H9 (cell line): ENCODE results near the gene TDRD7. TPM values are rescaled to one million over a fixed set of nuclear protein-coding genes. Genes with fewer than 3 reads are reported as not detected.

Experiments
- DNase-seq: peaks from one replicate; pipeline ENCODE4 v3.0.0-alpha.2; 2017
- H2AFZ ChIP-seq: one replicate; pipeline ENCODE4 v1.6.1; 2013; ENCODE audit warnings: mild to moderate bottlenecking, low read length, control low read depth, moderate library complexity
- H2AK5ac ChIP-seq: 2 replicates; pipeline ENCODE4 v1.6.1; 2013; ENCODE audit warnings: low read length, control low read depth, mixed read lengths; ENCODE audit not compliant: insufficient read length
- H2BK120ac ChIP-seq: one replicate; pipeline ENCODE4 v1.6.1; 2013; ENCODE audit warnings: low read depth, mild to moderate bottlenecking, low read length, control low read depth, inconsistent platforms; ENCODE audit not compliant: poor library complexity, severe bottlenecking
- H2BK12ac ChIP-seq: 2 replicates; pipeline ENCODE4 v1.6.1; 2013; ENCODE audit warnings: low read length, control low read depth, mixed read lengths, low read depth; ENCODE audit not compliant: insufficient read length
- H2BK15ac ChIP-seq: 2 replicates; pipeline ENCODE4 v1.6.1; 2013; ENCODE audit warnings: low read depth, low read length, control low read depth
- H2BK20ac ChIP-seq: one replicate; pipeline ENCODE4 v1.6.1; 2013; ENCODE audit warnings: low read depth, mild to moderate bottlenecking, low read length, control low read depth, inconsistent platforms; ENCODE audit not compliant: poor library complexity, severe bottlenecking
- H2BK5ac ChIP-seq: 2 replicates; pipeline ENCODE4 v1.6.1; 2013; ENCODE audit warnings: low read length, control low read depth, mixed read lengths; ENCODE audit not compliant: insufficient read length
- H3K14ac ChIP-seq: 2 replicates; pipeline ENCODE4 v1.6.1; 2013; ENCODE audit warnings: low read length, control low read depth; ENCODE audit not compliant: insufficient read depth
- H3K18ac ChIP-seq: 2 replicates; pipeline ENCODE4 v1.6.1; 2013; ENCODE audit warnings: low read depth, mild to moderate bottlenecking, mixed read lengths, low read length, control low read depth; ENCODE audit not compliant: insufficient read length
- H3K23ac ChIP-seq: 2 replicates; pipeline ENCODE4 v1.6.1; 2013; ENCODE audit warnings: low read length, control low read depth, mixed read lengths, low read depth; ENCODE audit not compliant: insufficient read length
- H3K23me2 ChIP-seq: 2 replicates; pipeline ENCODE4 v1.6.1; 2013; ENCODE audit warnings: low read depth, mild to moderate bottlenecking, mixed read lengths, low read length, control low read depth; ENCODE audit not compliant: insufficient read length, poor library complexity, severe bottlenecking
- H3K27ac ChIP-seq: 2 replicates; pipeline ENCODE4 v1.5.1; 2013; ENCODE audit warnings: low read length, control low read depth, mixed read lengths, low read depth; ENCODE audit not compliant: insufficient read length
- H3K27me3 ChIP-seq: 2 replicates; pipeline ENCODE4 v1.6.1; 2013; ENCODE audit warnings: low read length, control low read depth, inconsistent platforms; ENCODE audit not compliant: insufficient read depth
- H3K4ac ChIP-seq: 2 replicates; pipeline ENCODE4 v1.6.1; 2013; ENCODE audit warnings: low read depth, mild to moderate bottlenecking, control low read depth, inconsistent platforms, low read length, moderate library complexity
- H3K4me1 ChIP-seq: 2 replicates; pipeline ENCODE4 v1.6.1; 2013; ENCODE audit warnings: low read length, control low read depth, inconsistent platforms; ENCODE audit not compliant: insufficient read depth
- H3K4me2 ChIP-seq: 2 replicates; pipeline ENCODE4 v1.6.1; 2013; ENCODE audit warnings: low read length, control low read depth, mixed read lengths; ENCODE audit not compliant: insufficient read length, insufficient read depth
- H3K56ac ChIP-seq: 2 replicates; pipeline ENCODE4 v1.6.1; 2013; ENCODE audit warnings: low read depth, mild to moderate bottlenecking, mixed read lengths, low read length, control low read depth; ENCODE audit not compliant: insufficient read length
- H3K79me1 ChIP-seq: 2 replicates; pipeline ENCODE4 v1.6.1; 2013; ENCODE audit warnings: low read depth, mild to moderate bottlenecking, moderate library complexity, low read length, control low read depth, inconsistent platforms; ENCODE audit not compliant: insufficient read depth, poor library complexity, severe bottlenecking
- H3K79me2 ChIP-seq: 2 replicates; pipeline ENCODE4 v1.6.1; 2013; ENCODE audit warnings: low read length, control low read depth, inconsistent platforms; ENCODE audit not compliant: insufficient read depth
- H3K9ac ChIP-seq: 2 replicates; pipeline ENCODE4 v1.6.1; 2013; ENCODE audit warnings: low read length, control low read depth, mixed read lengths; ENCODE audit not compliant: insufficient read length; ENCODE audit errors: extremely low read depth
- H3K9me3 ChIP-seq: one replicate; pipeline ENCODE4 v1.6.1; 2013; ENCODE audit warnings: low read depth, low read length, inconsistent platforms; ENCODE audit not compliant: control insufficient read depth
- H3T11ph ChIP-seq: one replicate; pipeline ENCODE4 v1.6.1; 2013; ENCODE audit warnings: mild to moderate bottlenecking, low read length, control low read depth, inconsistent platforms
- H4K20me1 ChIP-seq: one replicate; pipeline ENCODE4 v1.6.1; 2013; ENCODE audit not compliant: control insufficient read depth, insufficient read length, insufficient read depth
- H4K5ac ChIP-seq: 2 replicates; pipeline ENCODE4 v1.6.1; 2013; ENCODE audit warnings: low read depth, mild to moderate bottlenecking, mixed read lengths, low read length, control low read depth; ENCODE audit not compliant: insufficient read length
- H4K8ac ChIP-seq: replicated peaks from 2 replicates; pipeline ENCODE4 v1.6.1; 2013; ENCODE audit warnings: low read length, control low read depth, mixed read lengths, low read depth; ENCODE audit not compliant: insufficient read length
- H4K91ac ChIP-seq: 2 replicates; pipeline ENCODE4 v1.6.1; 2013; ENCODE audit warnings: low read depth, mild to moderate bottlenecking, moderate library complexity, mixed read lengths, low read length, control low read depth; ENCODE audit not compliant: insufficient read length
- H3K27ac Mint-ChIP-seq, 3 experiments: 2 replicates in 2 of 3; 3 replicates in 1 of 3; pipeline ENCODE4 v1.8.0; 2020 to 2021; ENCODE audit warnings: mixed read lengths in 3 of 3, mild to moderate bottlenecking in 1 of 3, moderate library complexity in 1 of 3
- H3K27me3 Mint-ChIP-seq: 2 replicates; pipeline ENCODE4 v1.8.0; 2021; ENCODE audit warnings: low read depth, mild to moderate bottlenecking, moderate library complexity, mixed read lengths
- H3K36me3 Mint-ChIP-seq, 3 experiments: 2 replicates in 2 of 3; 3 replicates in 1 of 3; pipeline ENCODE4 v1.8.0; 2020 to 2021; ENCODE audit warnings: low read depth in 3 of 3, mixed read lengths in 3 of 3; ENCODE audit not compliant: insufficient read depth in 1 of 3
- H3K4me1 Mint-ChIP-seq, 2 experiments: 2 replicates each; pipeline ENCODE4 v1.8.0; 2020; ENCODE audit warnings: mixed read lengths in 2 of 2
- H3K4me3 Mint-ChIP-seq, 2 experiments: 2 replicates in 1 of 2; 3 replicates in 1 of 2; pipeline ENCODE4 v1.8.0; 2020 to 2021; ENCODE audit warnings: mild to moderate bottlenecking in 2 of 2, mixed read lengths in 2 of 2, moderate library complexity in 1 of 2
- H3K9me3 Mint-ChIP-seq, 2 experiments: 2 replicates in 1 of 2; 3 replicates in 1 of 2; pipeline ENCODE4 v1.8.0; 2020; ENCODE audit warnings: mild to moderate bottlenecking in 2 of 2, mixed read lengths in 2 of 2, moderate library complexity in 1 of 2
- WGBS: extraction: QIAGEN DNeasy Blood & Tissue Kit; methylation state at CpG from one replicate; pipeline ENCODE4 v1.1.7; 2013; ENCODE audit warnings: missing lambda C conversion rate, low lambda C conversion rate, mixed read lengths; ENCODE audit not compliant: insufficient read length; ENCODE audit errors: extremely low coverage; 5-methylcytosine and 5-hydroxymethylcytosine counted together
- total RNA-seq: library from RNA; stranded (reverse); gene quantifications from 2 replicates; pipeline ENCODE4 v1.2.1, GENCODE V29; 2021
- TF ChIP-seq, protein P1 (sequence below): fragments of 200-600 bp; sonication (generic); conservative IDR thresholded peaks from 3 replicates; pipeline ENCODE4 v1.8.0; 2021; ENCODE audit warnings: antibody characterized with exemption, mild to moderate bottlenecking

The TDRD7 gene
- total RNA-seq, 1 experiment from 2014 or later, result 5.1 TPM

DNA sequence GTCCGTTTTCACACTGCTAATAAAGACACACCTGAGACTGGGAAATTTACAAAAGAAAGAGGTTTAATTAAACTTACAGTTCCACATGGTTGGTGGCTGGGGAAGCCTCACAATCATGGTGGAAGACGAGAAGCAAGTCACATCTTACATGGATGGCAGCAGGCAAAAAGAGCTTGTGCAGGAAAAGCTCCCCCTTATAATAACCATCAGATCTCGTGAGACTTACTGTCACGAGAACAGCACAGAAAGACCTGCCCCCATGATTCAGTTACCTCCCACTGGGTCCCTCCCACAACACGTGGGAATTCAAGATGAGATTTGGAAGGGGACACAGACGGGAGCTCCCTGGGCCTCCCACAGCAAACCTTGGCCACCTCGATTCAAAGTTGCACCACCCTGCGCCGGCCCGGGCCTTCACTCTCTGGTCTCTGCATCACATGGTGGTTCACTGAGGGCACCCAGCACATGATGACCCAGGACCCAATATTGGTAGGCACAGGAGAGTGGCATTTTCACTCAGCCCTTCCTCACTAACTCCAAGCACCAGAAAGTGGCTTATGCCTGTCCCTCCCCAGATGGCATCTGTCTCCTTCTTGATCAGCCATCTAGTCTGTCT lies 21.0 kb upstream of the TDRD7 start:
- H2AFZ ChIP-seq, result no peak overlapping the region
- Mint-ChIP-seq H3K4me3 (no peak overlapping the region), H3K27me3 (peaks cover 5% of the 10 kb centered on the region), H3K36me3 (no peaks in the 10 kb centered on the region; a peak in 1 of 7 replicates), H3K4me1 (peaks cover 21 to 27% of the 10 kb centered on the region in 2 experiments), H3K9me3 (peaks cover 0 to 12% of the 10 kb centered on the region in 2 experiments; a peak in 3 of 5 replicates), H3K27ac (peak overlapping the region in 1 of 3 experiments; percentile 27; a peak in 2 of 7 replicates)
- no peak overlapping the region for H3T11ph ChIP-seq
- no peak for DNase-seq
- H2BK20ac ChIP-seq, result no peak overlapping the region
- no peaks in the 10 kb centered on the region; the same call in 1 of the 2 replicates for H3K4me1 ChIP-seq
- H2BK12ac ChIP-seq, result no peak overlapping the region
- no peak overlapping the region for H3K9ac ChIP-seq
- no peaks in the 10 kb centered on the region for H3K23me2 ChIP-seq
- H4K8ac ChIP-seq, result no peak overlapping the region
- no peak overlapping the region for H2BK15ac ChIP-seq
- no peak overlapping the region for H3K4me2 ChIP-seq
- no peaks in the 10 kb centered on the region for H3K9me3 ChIP-seq
- whole genome bisulfite sequencing, result no CpG with 5 or more reads among the region's 10 CpGs
- H3K27me3 ChIP-seq, result no peaks in the 10 kb centered on the region
- TF ChIP-seq, protein P1, sequence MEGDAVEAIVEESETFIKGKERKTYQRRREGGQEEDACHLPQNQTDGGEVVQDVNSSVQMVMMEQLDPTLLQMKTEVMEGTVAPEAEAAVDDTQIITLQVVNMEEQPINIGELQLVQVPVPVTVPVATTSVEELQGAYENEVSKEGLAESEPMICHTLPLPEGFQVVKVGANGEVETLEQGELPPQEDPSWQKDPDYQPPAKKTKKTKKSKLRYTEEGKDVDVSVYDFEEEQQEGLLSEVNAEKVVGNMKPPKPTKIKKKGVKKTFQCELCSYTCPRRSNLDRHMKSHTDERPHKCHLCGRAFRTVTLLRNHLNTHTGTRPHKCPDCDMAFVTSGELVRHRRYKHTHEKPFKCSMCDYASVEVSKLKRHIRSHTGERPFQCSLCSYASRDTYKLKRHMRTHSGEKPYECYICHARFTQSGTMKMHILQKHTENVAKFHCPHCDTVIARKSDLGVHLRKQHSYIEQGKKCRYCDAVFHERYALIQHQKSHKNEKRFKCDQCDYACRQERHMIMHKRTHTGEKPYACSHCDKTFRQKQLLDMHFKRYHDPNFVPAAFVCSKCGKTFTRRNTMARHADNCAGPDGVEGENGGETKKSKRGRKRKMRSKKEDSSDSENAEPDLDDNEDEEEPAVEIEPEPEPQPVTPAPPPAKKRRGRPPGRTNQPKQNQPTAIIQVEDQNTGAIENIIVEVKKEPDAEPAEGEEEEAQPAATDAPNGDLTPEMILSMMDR, result no peak
- no peak overlapping the region for H3K56ac ChIP-seq
- H4K91ac ChIP-seq, result no peak overlapping the region
- no peaks in the 10 kb centered on the region for H3K79me2 ChIP-seq
- no peak overlapping the region for H3K23ac ChIP-seq
- no peak overlapping the region for H2BK5ac ChIP-seq
- H3K4ac ChIP-seq, result no peak overlapping the region
- H4K20me1 ChIP-seq, result no peaks in the 10 kb centered on the region
- no peak overlapping the region for H2AK5ac ChIP-seq
- no peak overlapping the region for H2BK120ac ChIP-seq
- no peak overlapping the region for H3K18ac ChIP-seq
- no peak overlapping the region for H3K27ac ChIP-seq
- no peaks in the 10 kb centered on the region for H3K79me1 ChIP-seq
- no peak overlapping the region for H3K14ac ChIP-seq
- H4K5ac ChIP-seq, result no peak overlapping the region
